Mammary epithelial cell (primary cell): ENCODE results near the gene LMOD2.

ENCODE experiments used
- CTCF ChIP-seq, 2 donors: IDR thresholded peaks in 1 of 2; conservative IDR thresholded peaks in 1 of 2; 2 replicates each; pipeline ENCODE4 v1.5.1; 2011 to 2012; ENCODE audit warnings: inconsistent platforms in 2 of 2, low read length in 2 of 2, mild to moderate bottlenecking in 2 of 2, control low read depth in 1 of 2, low read depth in 1 of 2; ENCODE audit not compliant: insufficient read depth in 1 of 2; ENCODE audit errors: extremely low read depth in 1 of 2
- EZH2 ChIP-seq: IDR thresholded peaks from 2 replicates; pipeline ENCODE4 v1.6.1; 2012; ENCODE audit warnings: low read length, inconsistent platforms, borderline replicate concordance

GRCh38 chr7:123639631-123640030, 16.0 kb upstream of the LMOD2 start:
- TF ChIP-seq EZH2 (no peak), CTCF (conservative IDR thresholded peaks at IDR 0.05 in 1 of 2, IDR thresholded peaks at IDR 0.05 in 1 of 2; ENCODE audit: extremely low read depth in 1 of 2, insufficient read depth in 1 of 2, low read depth in 1 of 2, low read length in 2 of 2) (no peak)
